Measurements from ENCODE around the gene COX19.

Gene COX19

GRCh38 chr7:923108-924041, 52.0 kb downstream of the COX19 start:
- no peak for TF ChIP-seq CTCF (IDR thresholded peaks at IDR 0.05)

- no peak for TF ChIP-seq CTCF (IDR thresholded peaks at IDR 0.05)
Observed at GRCh38 chr7:922334-923107, 52.8 kb downstream of the COX19 start.

GRCh38 chr7:921581-922333, 53.6 kb downstream of the COX19 start:
- no peak for TF ChIP-seq CTCF (IDR thresholded peaks at IDR 0.05)

- TF ChIP-seq CTCF (IDR thresholded peaks at IDR 0.05) = no peak
Observed at GRCh38 chr7:921071-921461, 54.3 kb downstream of the COX19 start.

- TF ChIP-seq CTCF (IDR thresholded peaks at IDR 0.05) = no peak
Observed at GRCh38 chr7:920351-921070, 54.8 kb downstream of the COX19 start.

- no peak for TF ChIP-seq CTCF (IDR thresholded peaks at IDR 0.05)
Observed at GRCh38 chr7:919924-920341, 55.4 kb downstream of the COX19 start.

- TF ChIP-seq CTCF (IDR thresholded peaks at IDR 0.05) = no peak
Observed at GRCh38 chr7:919114-919442, 56.3 kb downstream of the COX19 start.

Data from LNCAP (cell line).